ENCODE results near the gene BABAM2. TPM values are rescaled to one million over a fixed set of nuclear protein-coding genes. Genes with fewer than 3 reads are reported as not detected.

BABAM2 gene
- total and polyA plus RNA-seq, 2 of the 4 experiments (the other 2 are of a cell fraction), result 20.9 to 23.1 TPM

- H4K5ac ChIP-seq (ENCODE audit: low read depth, low read length), result peak overlapping the region; percentile 26; the same call in 1 of the 2 replicates
- CTCF ChIA-PET, result no interaction called here
Measured at GRCh38 chr2:28339516-28340175, 449.1 kb downstream of the BABAM2 start.

More at GRCh38 chr2:28339516-28340175, 449.1 kb downstream of the BABAM2 start:
- Histone ChIP-seq H4K8ac (ENCODE audit: low read depth in 2 of 2, low read length in 2 of 2) (peak overlapping the region; percentile 78 to 79; a peak in 2 of 4 replicates), H3K56ac (ENCODE audit: extremely low read depth, insufficient read depth, low read length) (no peak overlapping the region), H3K4me3 (ENCODE audit: insufficient read depth, low read depth, low read length) (no peak overlapping the region), H2AFZ (replicated peaks; ENCODE audit: low read length, poor library complexity) (no peak overlapping the region), H3K23ac (ENCODE audit: low read depth, low read length) (0 out of 2 replicates have a peak overlapping the region, but pooled peaks have one; percentile 18), H3K14ac (replicated peaks; ENCODE audit: low read depth, low read length) (peak overlapping the region; percentile 41), H3K4ac (ENCODE audit: low read depth, low read length) (peak overlapping the region; percentile 74), H2BK120ac (ENCODE audit: low read depth, low read length) (peak overlapping the region; percentile 82), H3K27ac (ENCODE audit: insufficient read depth, low read length) (peak overlapping the region; percentile 21; the same call in 1 of the 2 replicates), H3K4me1 (ENCODE audit: control insufficient read depth, insufficient read depth, low read length) (peaks cover 33% of the 10 kb centered on the region), H3K9ac (ENCODE audit: low read depth, low read length) (no peak overlapping the region), H3K36me3 (ENCODE audit: control insufficient read depth, insufficient read depth, low read length) (peaks cover 3% of the 10 kb centered on the region; the same call in 1 of the 2 replicates), H3K27me3 (ENCODE audit: control insufficient read depth, insufficient read depth, low read length) (no peaks in the 10 kb centered on the region), H2BK5ac (ENCODE audit: low read depth, low read length, poor library complexity, severe bottlenecking) (no peak overlapping the region), H4K91ac (ENCODE audit: insufficient read depth, low read depth, low read length) (peak overlapping the region; percentile 79), H2BK15ac (ENCODE audit: low read depth, low read length) (peak overlapping the region; percentile 72; the same call in 2 of the 3 replicates), H3K4me2 (ENCODE audit: low read depth, low read length) (no peak overlapping the region), H2AK9ac (replicated peaks; ENCODE audit: low read depth, low read length, poor library complexity) (peak overlapping the region; percentile 38), H4K20me1 (ENCODE audit: insufficient read depth, low read length) (no peaks in the 10 kb centered on the region), H2AK5ac (ENCODE audit: low read depth, low read length) (peak overlapping the region; percentile 84), H2BK20ac (ENCODE audit: low read depth, low read length) (peak overlapping the region; percentile 71), H3K79me1 (ENCODE audit: low read depth in 1 of 2, low read length in 2 of 2) (no peaks in the 10 kb centered on the region), H3K9me3 (ENCODE audit: control insufficient read depth, insufficient read depth, low read length) (no peaks in the 10 kb centered on the region), H3K18ac (ENCODE audit: low read depth, low read length) (peak overlapping the region; percentile 36; the same call in 1 of the 2 replicates), H3K9me1 (ENCODE audit: insufficient read depth, low read length) (peaks cover 17% of the 10 kb centered on the region)
- no peak for ATAC-seq (ENCODE audit: low read depth)
- WGBS, 2 experiments (ENCODE audit: extremely low coverage in 2 of 2, insufficient read length in 1 of 2), result 93% methylated on average over 6 of the region's 10 CpGs; no CpG with 5 or more reads in 1 of the 2 experiments
- TF ChIP-seq FOS (IDR thresholded peaks at IDR 0.05; ENCODE audit: low read depth, low read length), result no peak
- TF ChIP-seq RCOR1 (IDR thresholded peaks at IDR 0.05; ENCODE audit: insufficient replicate concordance, low read length), result no peak
- no peak for TF ChIP-seq BHLHE40 (IDR thresholded peaks at IDR 0.05; ENCODE audit: low read depth, low read length)
- TF ChIP-seq MXI1 (IDR thresholded peaks at IDR 0.05; ENCODE audit: borderline replicate concordance, low read depth, low read length), result no peak
- TF ChIP-seq RFX5 (IDR thresholded peaks at IDR 0.05; ENCODE audit: low read depth, low read length), result no peak
- no peak for TF ChIP-seq CHD1 (IDR thresholded peaks at IDR 0.05; ENCODE audit: low read depth, low read length)
- no peak for DNase-seq
- intact Hi-C loops (cut with micrococcal nuclease) (loop anchor here (2.0 kb wide), 1 partner anchor 51 kb away; no protein-coding TSS in a partner anchor), in situ Hi-C loops (cut with MboI; ENCODE audit: low sequenced_read_pairs) (no loop called here), dilution Hi-C loops (cut with HindIII; ENCODE audit: low sequenced_read_pairs, unreplicated experiment) (no loop called here)
- no TSS peak for BruUV-seq (replicated peaks)
- POLR2A ChIA-PET (ENCODE audit: unreplicated experiment), result no interaction called here
